ENCODE data around the gene CLBA1.

The CLBA1 gene

DNA sequence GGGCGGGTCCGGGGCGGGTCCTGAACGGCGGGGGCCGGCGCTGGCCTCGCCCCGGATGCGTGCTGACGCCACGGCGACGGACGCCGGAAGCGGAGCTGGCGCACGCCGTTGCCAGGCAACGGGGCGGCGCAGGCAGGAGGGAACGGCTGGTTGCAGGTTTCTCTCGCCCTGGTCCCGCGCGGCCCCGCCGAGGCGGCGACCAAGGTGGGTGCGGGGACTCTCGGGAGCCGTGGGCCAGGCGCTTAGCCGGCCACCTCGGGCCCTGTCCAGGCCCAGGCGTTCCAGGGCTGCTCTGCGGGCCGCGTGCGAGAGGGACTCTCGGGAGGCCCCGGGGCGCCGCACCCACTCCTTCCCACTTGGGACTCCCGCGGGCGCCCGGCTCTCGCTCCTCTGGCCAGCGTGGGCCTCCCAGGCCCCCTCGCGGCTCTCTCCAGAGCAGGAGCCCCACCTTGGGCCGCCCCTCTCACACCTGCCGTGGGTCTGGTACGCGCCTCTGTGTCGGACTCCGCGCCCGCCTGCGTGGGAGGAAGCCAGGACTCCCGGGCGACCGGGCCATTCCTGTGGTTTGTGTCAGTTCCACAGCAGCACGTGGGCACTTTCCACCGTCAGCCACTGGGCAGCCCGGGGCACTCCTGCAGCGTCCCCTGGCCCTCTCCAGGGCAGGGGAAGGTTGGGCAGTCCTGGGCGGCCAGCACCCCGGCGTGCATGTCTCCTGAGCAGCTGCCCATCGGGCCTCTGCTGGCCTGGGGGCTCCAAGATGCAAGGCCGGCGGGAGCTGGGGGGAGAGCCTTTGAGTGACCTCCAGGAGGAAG lies at the start of gene CLBA1:
TSS of gene CLBA1 (plus strand) at position 114 of the 812 bp plus-strand sequence. CDS start at position 758, 644 bp downstream.
- no peaks in the 10 kb centered on the region; the same call in 1 of the 2 replicates for H3K36me3 ChIP-seq (ENCODE audit: control insufficient read depth, insufficient read depth, low read length)
- peak; percentile 93 for DNase-seq (ENCODE audit: extremely low read depth, insufficient read length)
- TF ChIP-seq, protein P1, sequence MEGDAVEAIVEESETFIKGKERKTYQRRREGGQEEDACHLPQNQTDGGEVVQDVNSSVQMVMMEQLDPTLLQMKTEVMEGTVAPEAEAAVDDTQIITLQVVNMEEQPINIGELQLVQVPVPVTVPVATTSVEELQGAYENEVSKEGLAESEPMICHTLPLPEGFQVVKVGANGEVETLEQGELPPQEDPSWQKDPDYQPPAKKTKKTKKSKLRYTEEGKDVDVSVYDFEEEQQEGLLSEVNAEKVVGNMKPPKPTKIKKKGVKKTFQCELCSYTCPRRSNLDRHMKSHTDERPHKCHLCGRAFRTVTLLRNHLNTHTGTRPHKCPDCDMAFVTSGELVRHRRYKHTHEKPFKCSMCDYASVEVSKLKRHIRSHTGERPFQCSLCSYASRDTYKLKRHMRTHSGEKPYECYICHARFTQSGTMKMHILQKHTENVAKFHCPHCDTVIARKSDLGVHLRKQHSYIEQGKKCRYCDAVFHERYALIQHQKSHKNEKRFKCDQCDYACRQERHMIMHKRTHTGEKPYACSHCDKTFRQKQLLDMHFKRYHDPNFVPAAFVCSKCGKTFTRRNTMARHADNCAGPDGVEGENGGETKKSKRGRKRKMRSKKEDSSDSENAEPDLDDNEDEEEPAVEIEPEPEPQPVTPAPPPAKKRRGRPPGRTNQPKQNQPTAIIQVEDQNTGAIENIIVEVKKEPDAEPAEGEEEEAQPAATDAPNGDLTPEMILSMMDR (IDR thresholded peaks at IDR 0.05; ENCODE audit: insufficient read depth, low read length, poor library complexity, severe bottlenecking) = no peak

DNA sequence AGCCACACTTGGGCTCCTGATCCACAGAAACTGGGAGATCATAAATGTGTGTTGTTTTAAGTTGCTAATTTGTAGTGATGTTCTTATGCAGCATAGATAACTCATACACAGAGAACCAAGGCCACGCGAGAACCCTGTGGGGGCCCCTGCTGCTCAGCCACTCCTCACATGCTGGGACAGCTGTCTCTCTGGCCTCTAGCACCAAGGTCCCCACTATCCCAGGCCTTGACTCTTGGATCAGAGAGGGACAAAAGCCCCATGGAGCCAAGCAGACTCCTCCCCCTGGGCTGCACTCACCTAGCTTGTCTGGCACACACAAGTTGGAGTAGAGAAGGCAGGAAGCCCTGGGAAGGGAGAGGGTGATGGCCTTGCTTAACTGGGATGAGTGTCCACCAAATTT lies 49.6 kb upstream of the CLBA1 start:
- TF ChIP-seq, protein P1 (IDR thresholded peaks at IDR 0.05; ENCODE audit: insufficient read depth, low read length, poor library complexity, severe bottlenecking) = no peak
- Histone ChIP-seq H3K36me3 (ENCODE audit: control insufficient read depth, insufficient read depth, low read length) (no peaks in the 10 kb centered on the region), H3K4me3 (replicated peaks; ENCODE audit: low read depth, low read length) (no peak overlapping the region), H3K27me3 (replicated peaks; ENCODE audit: control insufficient read depth, insufficient read depth, low read length) (peaks cover 7% of the 10 kb centered on the region)
- no peak for DNase-seq (ENCODE audit: extremely low read depth, insufficient read length)

More for the DNA sequence above, at the start of gene CLBA1:
- Histone ChIP-seq H3K4me3 (replicated peaks; ENCODE audit: low read depth, low read length) (peak within 1 kb of the TSS; percentile 72), H3K27me3 (replicated peaks; ENCODE audit: control insufficient read depth, insufficient read depth, low read length) (no peaks in the 10 kb centered on the region)

DNA sequence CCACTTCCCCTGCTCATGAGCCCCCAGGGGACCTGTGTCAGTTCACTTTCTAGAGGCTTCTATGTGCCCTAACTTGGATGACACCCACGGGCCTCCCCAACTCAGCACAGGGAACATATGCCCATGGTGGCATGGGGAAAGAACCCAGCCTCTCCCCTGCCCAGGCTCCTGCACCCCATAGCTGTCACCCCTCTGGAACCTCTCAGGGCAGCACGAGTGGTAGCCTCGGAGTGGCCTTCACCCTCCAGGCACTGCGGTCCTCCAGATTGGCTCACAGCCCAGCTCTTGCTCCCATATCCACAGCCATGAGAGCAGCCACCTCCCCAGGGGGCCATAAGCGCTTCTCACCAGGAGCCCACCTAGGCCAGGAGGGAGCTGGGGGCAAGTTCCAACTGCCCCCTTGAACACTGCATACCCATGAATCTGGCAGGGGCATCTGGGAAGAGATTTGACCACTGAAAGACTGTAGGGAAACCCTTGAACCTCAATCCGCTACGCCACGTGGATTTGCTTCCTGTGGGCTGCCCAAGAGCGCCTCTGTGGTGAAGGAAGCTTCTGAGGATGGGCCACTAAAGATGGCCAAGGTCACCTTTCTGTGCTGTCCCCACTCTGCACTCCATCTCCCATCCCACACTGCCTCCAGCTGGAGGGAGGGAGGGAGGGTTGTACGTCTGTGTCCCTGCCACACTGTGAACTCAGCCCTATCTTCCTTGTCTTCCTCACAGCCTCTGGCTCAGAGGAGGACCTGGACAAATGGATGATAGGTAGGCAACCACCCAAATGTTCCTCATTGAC lies 49.0 kb upstream of the CLBA1 start:
- Histone ChIP-seq H3K4me3 (replicated peaks; ENCODE audit: low read depth, low read length) (no peak overlapping the region), H3K36me3 (ENCODE audit: control insufficient read depth, insufficient read depth, low read length) (no peaks in the 10 kb centered on the region), H3K27me3 (replicated peaks; ENCODE audit: control insufficient read depth, insufficient read depth, low read length) (peaks cover 7% of the 10 kb centered on the region)
- no peak for DNase-seq (ENCODE audit: extremely low read depth, insufficient read length)
- TF ChIP-seq, protein P1 (IDR thresholded peaks at IDR 0.05; ENCODE audit: insufficient read depth, low read length, poor library complexity, severe bottlenecking) = no peak

DNA sequence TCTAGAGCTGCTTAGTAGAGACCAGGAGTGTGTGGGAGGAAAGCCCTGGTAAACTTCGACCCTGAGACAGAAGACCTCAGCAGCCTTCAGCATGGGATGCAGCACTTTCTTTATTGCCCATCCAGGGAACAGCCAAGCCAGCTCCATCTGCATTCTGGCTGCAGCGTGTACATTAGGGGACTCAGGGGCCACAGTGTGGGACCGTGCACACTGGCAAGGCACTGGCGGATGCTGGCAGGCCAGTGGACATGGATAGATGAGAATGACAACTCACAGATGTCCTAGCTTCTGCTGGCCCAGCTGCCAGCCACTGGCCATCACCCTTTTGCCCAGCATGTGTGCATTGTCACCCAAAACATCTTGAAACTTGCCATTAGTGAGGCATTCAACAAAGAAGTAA lies 48.4 kb upstream of the CLBA1 start:
- no peak for DNase-seq (ENCODE audit: extremely low read depth, insufficient read length)
- TF ChIP-seq, protein P1 (IDR thresholded peaks at IDR 0.05; ENCODE audit: insufficient read depth, low read length, poor library complexity, severe bottlenecking) = no peak
- no peaks in the 10 kb centered on the region for H3K36me3 ChIP-seq (ENCODE audit: control insufficient read depth, insufficient read depth, low read length)
- H3K27me3 ChIP-seq (replicated peaks; ENCODE audit: control insufficient read depth, insufficient read depth, low read length) = peaks cover 7% of the 10 kb centered on the region
- no peak overlapping the region for H3K4me3 ChIP-seq (replicated peaks; ENCODE audit: low read depth, low read length)

DNA sequence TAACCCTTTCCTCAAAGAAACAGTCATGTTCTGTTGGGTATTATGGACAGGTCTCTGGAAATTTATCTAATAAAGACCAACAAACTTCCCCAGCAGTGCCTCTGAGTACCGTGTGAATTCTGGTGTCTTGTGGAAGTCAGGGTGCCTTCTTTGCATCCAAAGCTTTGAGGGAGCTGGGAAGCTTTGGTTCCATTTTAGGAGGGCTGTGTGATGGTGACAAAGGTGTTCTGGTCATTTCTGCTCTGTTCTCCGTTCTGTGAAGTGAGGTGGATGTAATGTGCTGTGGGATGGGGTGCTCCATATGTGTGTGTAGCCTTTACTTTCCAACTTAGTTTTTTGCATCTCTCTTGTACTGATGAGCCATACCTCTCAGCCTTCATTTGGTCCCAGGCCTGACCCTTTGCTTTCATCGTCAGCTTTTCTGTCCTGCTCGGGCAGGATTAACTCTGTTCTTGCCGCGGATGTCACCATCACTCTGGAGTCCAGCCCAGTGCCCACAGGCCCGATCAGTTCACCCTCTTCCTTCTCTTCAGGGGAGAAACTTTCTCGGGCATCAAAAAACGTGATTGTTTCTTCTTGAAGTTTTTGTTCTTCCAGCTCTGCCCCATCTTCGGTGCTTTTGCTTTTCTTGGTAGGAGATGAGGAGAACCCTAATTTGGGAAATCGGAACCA lies 47.8 kb upstream of the CLBA1 start:
- Histone ChIP-seq H3K36me3 (ENCODE audit: control insufficient read depth, insufficient read depth, low read length) (no peaks in the 10 kb centered on the region), H3K4me3 (replicated peaks; ENCODE audit: low read depth, low read length) (no peak overlapping the region), H3K27me3 (replicated peaks; ENCODE audit: control insufficient read depth, insufficient read depth, low read length) (peaks cover 7% of the 10 kb centered on the region)
- no peak for DNase-seq (ENCODE audit: extremely low read depth, insufficient read length)
- TF ChIP-seq, protein P1 (IDR thresholded peaks at IDR 0.05; ENCODE audit: insufficient read depth, low read length, poor library complexity, severe bottlenecking) = no peak
